HepG2 (cell line): Measurements from ENCODE around the gene MCC. TPM values are rescaled to one million over a fixed set of nuclear protein-coding genes. Genes with fewer than 3 reads are reported as not detected.

Experiments used
- ATAC-seq: fragments of 200-7000 bp; cut with Tn5 transposase; 3 replicates; pipeline ENCODE4 v1.9.1; 2020; ENCODE audit warnings: mild to moderate bottlenecking, moderate library complexity
- BruUV-seq: library from RNA; stranded (reverse); fragments of 400-500 nt; replicated peaks from 2 replicates; lab custom pipeline; 2021; lab: Mats Ljungman, UMichigan
- CTCF ChIA-PET: fragments of 300-600 bp; formaldehyde crosslinking; extraction: SDS; loops from one replicate; lab custom pipeline; 2021; ENCODE audit warnings: low total read pairs, inconsistent platforms, low intra/inter-chr PET ratio; lab: Yijun Ruan, JAX
- POLR2A ChIA-PET: fragments of 350-600 bp; sonication (Branson Sonifier 250); formaldehyde crosslinking; loops from one replicate; lab custom pipeline; 2020; ENCODE audit warnings: antibody characterized with exemption, inconsistent platforms; lab: Yijun Ruan, JAX
- DNase-seq: peaks from one replicate; pipeline ENCODE4 v3.0.0-alpha.2; 2015; ENCODE audit warnings: low spot score
- FAIRE-seq: peaks from 3 replicates; lab custom pipeline; 2011; peaks lifted over from hg19 to GRCh38; lab: Jason Lieb, UNC
- H2AFZ ChIP-seq: one replicate; pipeline ENCODE4 v1.6.1; 2011; ENCODE audit warnings: low read length, inconsistent platforms
- H3K27ac ChIP-seq: fragments of 300-600 bp; 3 replicates; pipeline ENCODE4 v1.8.0; 2011; ENCODE audit warnings: mixed run types, mild to moderate bottlenecking, mixed read lengths, low read length, inconsistent platforms; ENCODE audit not compliant: insufficient read depth; ENCODE audit errors: extremely low read length
- H3K27me3 ChIP-seq, 2 experiments: fragments of 200-600 bp in 1 of 2; 2 replicates in 1 of 2; 3 replicates in 1 of 2; pipeline versions ENCODE4 v1.6.0 to v1.8.0; 2011; ENCODE audit warnings: low read length in 2 of 2, mild to moderate bottlenecking in 2 of 2, moderate library complexity in 2 of 2, inconsistent platforms in 1 of 2; ENCODE audit not compliant: insufficient read depth in 2 of 2, control insufficient read depth in 1 of 2
- H3K36me3 ChIP-seq, 2 experiments: fragments of 200-600 bp in 1 of 2; replicated peaks in 1 of 2; 2 replicates in 1 of 2; 3 replicates in 1 of 2; pipeline versions ENCODE4 v1.5.1 to v1.8.0; 2011; ENCODE audit warnings: low read length in 2 of 2, inconsistent platforms in 1 of 2; ENCODE audit not compliant: insufficient read depth in 2 of 2, control insufficient read depth in 1 of 2
- H3K4me1 ChIP-seq: 2 replicates; pipeline ENCODE4 v1.5.1; 2012; ENCODE audit warnings: low read length, inconsistent platforms; ENCODE audit not compliant: insufficient read depth
- H3K4me2 ChIP-seq: 2 replicates; pipeline ENCODE4 v1.6.0; 2011; ENCODE audit warnings: low read depth, low read length, inconsistent platforms
- H3K4me3 ChIP-seq, 3 experiments: fragments of 200-600 bp in 1 of 3; sonication (generic), shearing (Covaris generic) in 1 of 3; replicated peaks in 1 of 3; 2 replicates each; pipeline ENCODE4 v1.5.1; 2011 to 2016; ENCODE audit warnings: low read length in 3 of 3, inconsistent platforms in 2 of 3, low read depth in 2 of 3, mild to moderate bottlenecking in 2 of 3, control low read depth in 1 of 3, mixed read lengths in 1 of 3; ENCODE audit not compliant: insufficient read depth in 1 of 3
- H3K79me2 ChIP-seq: one replicate; pipeline ENCODE4 v1.6.1; 2011; ENCODE audit warnings: low read length, inconsistent platforms; ENCODE audit not compliant: insufficient read depth
- H3K9ac ChIP-seq: 2 replicates; pipeline ENCODE4 v1.6.0; 2011; ENCODE audit warnings: mild to moderate bottlenecking, low read depth, low read length, inconsistent platforms; ENCODE audit not compliant: insufficient read depth
- H3K9me3 ChIP-seq: 2 replicates; pipeline ENCODE4 v1.5.1; 2012; ENCODE audit warnings: mild to moderate bottlenecking, low read length
- H4K20me1 ChIP-seq: 2 replicates; pipeline ENCODE4 v1.6.0; 2011; ENCODE audit warnings: inconsistent platforms, mild to moderate bottlenecking, low read length, moderate library complexity; ENCODE audit not compliant: insufficient read depth
- AFF4 ChIP-seq: sonication (generic); formaldehyde crosslinking; IDR thresholded peaks from 2 replicates; pipeline ENCODE4 v1.4.0; 2020; ENCODE audit warnings: missing genetic modification reagents
- CC2D1A ChIP-seq: sonication (generic); formaldehyde crosslinking; IDR thresholded peaks from 2 replicates; pipeline ENCODE4 v1.8.1; 2023; ENCODE audit warnings: mild to moderate bottlenecking, missing genetic modification reagents
- CREBL2 ChIP-seq: sonication (generic); formaldehyde crosslinking; IDR thresholded peaks from 2 replicates; pipeline ENCODE4 v1.8.1; 2023; ENCODE audit warnings: missing genetic modification reagents, mild to moderate bottlenecking, borderline replicate concordance
- FOXK2 ChIP-seq: fragments of 450-650 bp; IDR thresholded peaks from 2 replicates; pipeline ENCODE4 v1.6.1; 2016
- MED1 ChIP-seq: sonication (generic); formaldehyde crosslinking; IDR thresholded peaks from 2 replicates; pipeline ENCODE4 v1.4.0; 2020; ENCODE audit warnings: missing genetic modification reagents
- NFRKB ChIP-seq: fragments of 450-650 bp; IDR thresholded peaks from 2 replicates; pipeline ENCODE4 v1.6.1; 2017
- RARA ChIP-seq: IDR thresholded peaks from 2 replicates; pipeline ENCODE4 v1.6.1; 2016; ENCODE audit warnings: missing genetic modification reagents, missing compliant biosample characterization
- SKI ChIP-seq: fragments of 450-650 bp; IDR thresholded peaks from one replicate; pipeline ENCODE4 v1.6.1; 2018; ENCODE audit warnings: mild to moderate bottlenecking; ENCODE audit not compliant: partially characterized antibody
- ZFP37 ChIP-seq: sonication (generic); formaldehyde crosslinking; IDR thresholded peaks from 2 replicates; pipeline ENCODE4 v1.4.0; 2020; ENCODE audit warnings: missing genetic modification reagents, borderline replicate concordance
- ZNF18 ChIP-seq: sonication (generic); formaldehyde crosslinking; IDR thresholded peaks from 2 replicates; pipeline ENCODE4 v1.8.0; 2022; ENCODE audit warnings: mild to moderate bottlenecking, missing genetic modification reagents; ENCODE audit not compliant: insufficient replicate concordance
- ZNF737 ChIP-seq: sonication (generic); formaldehyde crosslinking; IDR thresholded peaks from 2 replicates; pipeline ENCODE4 v1.5.0; 2020; ENCODE audit warnings: missing genetic modification reagents, mild to moderate bottlenecking, borderline replicate concordance
- WGBS: methylation state at CpG from one replicate; pipeline ENCODE4 v1.1.6; 2017; ENCODE audit warnings: low lambda C conversion rate; 5-methylcytosine and 5-hydroxymethylcytosine counted together
- in situ Hi-C: cut with HindIII; loops from 2 replicates; pipeline ENCODE4 v1.10.0; 2017; ENCODE audit warnings: low pct_unique_long_range_greater_than_20kb; ENCODE audit not compliant: extremely low pct_ligation_motif_present
- intact Hi-C: fragments of 100-400 bp; cut with micrococcal nuclease; formaldehyde crosslinking; loops from one replicate; pipeline ENCODE4 v1.10.0; 2022; ENCODE audit not compliant: unreplicated experiment
- polyA plus RNA-seq, 8 experiments: library from polyadenylated mRNA; depleted of rRNA in 3 of 8; stranded (reverse) in 7 of 8; unstranded in 1 of 8; fragments of >200 nt; fragmentation: Illumina TruSeq in 4 of 8; extraction: Trizol in 4 of 8; gene quantifications; 2 replicates each; pipeline versions ENCODE4 v1.2.1 to v1.2.3, GENCODE V29; 2011 to 2016; ENCODE audit warnings: low read depth in 4 of 8, missing spikeins in 1 of 8, mixed read lengths in 1 of 8; ENCODE audit not compliant: insufficient read depth in 1 of 8
- total RNA-seq, 5 experiments: library from RNA; depleted of rRNA; stranded (reverse); fragments of >200 nt; fragmentation: Illumina TruSeq; extraction: Trizol; gene quantifications; 2 replicates each; pipeline ENCODE4 v1.2.3, GENCODE V29; 2016; ENCODE audit warnings: low read depth in 1 of 5

MCC gene
- total and polyA plus RNA-seq, 2 of the 13 experiments (the other 11 are each of a cell fraction or from before 2014, with no cell fraction given): 0.55 to 2.4 TPM

GRCh38 chr5:113361701-113362100 is 126.6 kb downstream of the MCC start:
- intact Hi-C loops (no loop called here), in situ Hi-C loops (no loop called here)
- H3K4me1 ChIP-seq: no peaks in the 10 kb centered on the region
- no peak overlapping the region for H3K4me3 ChIP-seq
- ATAC-seq: no peak
- no peak overlapping the region for H2AFZ ChIP-seq
- H3K9me3 ChIP-seq: peaks cover 15% of the 10 kb centered on the region
- ChIA-PET POLR2A (no interaction called here), CTCF (no interaction called here)
- H4K20me1 ChIP-seq: no peaks in the 10 kb centered on the region
- no peaks in the 10 kb centered on the region for H3K27me3 ChIP-seq
- H3K79me2 ChIP-seq: no peaks in the 10 kb centered on the region
- H3K27ac ChIP-seq: no peak overlapping the region
- 4% methylated on average over 1 of the region's 1 CpG for WGBS
- no peak overlapping the region for H3K9ac ChIP-seq
- BruUV-seq: no TSS peak
- TF ChIP-seq ZNF737 (CRISPR knock-in tag) (no peak), ZNF18 (CRISPR knock-in tag) (no peak), RARA (CRISPR knock-in tag) (no peak), FOXK2 (no peak), AFF4 (no peak), NFRKB (no peak), MED1 (CRISPR knock-in tag) (no peak), CC2D1A (no peak), ZFP37 (CRISPR knock-in tag) (no peak), SKI (no peak), CREBL2 (CRISPR knock-in tag) (no peak)
- no peak for FAIRE-seq
- no peak for DNase-seq
- no peak overlapping the region for H3K4me2 ChIP-seq
- no peaks in the 10 kb centered on the region for H3K36me3 ChIP-seq
